ENCODE measurements around the gene MOB3B.

DNA sequence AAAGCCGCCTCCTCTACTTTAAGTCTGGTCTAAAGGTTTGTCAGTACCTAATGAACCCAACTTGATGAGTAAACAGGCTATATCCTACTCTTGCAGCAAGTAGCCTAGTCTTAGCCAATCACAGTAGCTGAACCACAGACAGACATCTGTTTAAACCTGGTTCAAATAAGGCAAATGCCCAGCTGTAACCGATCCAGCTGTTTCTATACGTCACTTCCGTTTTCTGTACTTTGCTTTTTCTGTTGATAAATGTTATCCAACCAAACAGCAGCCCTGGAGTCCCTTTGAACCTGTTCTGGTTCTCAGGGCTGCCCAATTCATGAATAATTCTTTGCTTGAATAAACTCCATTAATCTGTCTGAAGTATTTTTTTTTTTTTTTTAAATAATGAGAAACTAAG is 155.8 kb downstream of the MOB3B start:
- TF ChIP-seq POLR2AphosphoS5 (IDR thresholded peaks at IDR 0.05) = no peak
- no peak for TF ChIP-seq POLR2A (IDR thresholded peaks at IDR 0.05)
